NCI-H526 (cell line): ENCODE data around the gene ABCC10.
A peak's percentile ranks its signal among the peaks of the same experiment; 100 is the strongest.
"Not testable (repeated sequence)": the region's sequence is repeated elsewhere in the genome, so short reads cannot be mapped to it uniquely, and the experiment has no call there.

Source experiments
- DNase-seq, 2 experiments: peaks; one replicate each; lab custom pipeline; 2025; lab: John Stamatoyannopoulos, UW

The ABCC10 gene

DNA sequence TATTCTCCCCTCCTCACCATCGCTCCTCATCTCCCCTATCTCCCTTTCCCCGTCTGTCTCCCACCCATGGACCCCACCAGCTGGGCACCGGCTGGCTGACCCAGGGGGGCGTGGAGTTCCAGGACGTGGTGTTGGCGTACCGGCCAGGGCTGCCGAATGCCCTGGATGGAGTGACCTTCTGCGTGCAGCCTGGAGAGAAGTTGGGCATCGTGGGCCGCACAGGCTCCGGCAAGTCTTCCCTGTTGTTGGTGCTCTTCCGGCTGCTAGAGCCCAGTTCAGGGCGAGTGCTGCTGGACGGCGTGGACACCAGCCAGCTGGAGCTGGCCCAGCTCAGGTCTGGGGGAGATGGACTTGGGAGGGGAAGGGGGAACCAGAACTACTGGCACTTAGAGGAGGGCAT, 20.3 kb downstream of the ABCC10 start:
- DNase-seq = no peak

GRCh38 chr6:43448916-43449315, 21.6 kb downstream of the ABCC10 start:
- DNase-seq = no peak

GRCh38 chr6:43450699-43451131, 23.4 kb downstream of the ABCC10 start:
- no peak for DNase-seq

- DNase-seq = no peak
Measured at GRCh38 chr6:43451348-43451747, 24.0 kb downstream of the ABCC10 start.

- no peak for DNase-seq
Measured at GRCh38 chr6:43451939-43452338, 24.6 kb downstream of the ABCC10 start.

DNA sequence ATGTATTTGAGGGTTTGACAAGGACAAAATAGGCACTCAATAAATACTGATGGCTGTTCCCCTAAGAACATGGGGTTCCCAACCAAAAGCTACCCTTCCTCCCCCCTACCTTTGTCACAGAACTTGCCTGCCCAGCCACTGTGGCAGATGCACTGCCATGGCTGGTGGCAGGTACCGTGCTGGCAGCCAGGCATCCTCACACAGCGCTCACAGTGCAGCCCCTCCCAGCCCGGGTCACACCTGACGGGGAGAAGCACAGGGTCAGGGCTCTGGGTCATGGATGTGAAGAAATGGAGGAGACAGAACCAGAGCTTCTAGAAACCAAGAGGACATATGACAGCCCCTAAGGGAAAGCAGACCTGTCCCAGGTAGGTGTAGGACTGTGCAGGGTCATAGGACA, 25.6 kb downstream of the ABCC10 start:
- DNase-seq = no peak

GRCh38 chr6:43453831-43454230, 26.5 kb downstream of the ABCC10 start:
- no peak for DNase-seq

- peak in 1 of 2 experiments; percentile 48 for DNase-seq
Measured at GRCh38 chr6:43454290-43454695, 27.0 kb downstream of the ABCC10 start.

GRCh38 chr6:43454696-43455530, 27.6 kb downstream of the ABCC10 start:
- DNase-seq = peak in 1 of 2 experiments; percentile 72

GRCh38 chr6:43455531-43456428, 28.4 kb downstream of the ABCC10 start, which contains the start of gene DLK2:
Gene DLK2, minus strand, starts transcription at chr6:43455548. Its CDS starts 723 bp downstream, at chr6:43454825.
- peak; percentile 11 to 70 for DNase-seq

DNA sequence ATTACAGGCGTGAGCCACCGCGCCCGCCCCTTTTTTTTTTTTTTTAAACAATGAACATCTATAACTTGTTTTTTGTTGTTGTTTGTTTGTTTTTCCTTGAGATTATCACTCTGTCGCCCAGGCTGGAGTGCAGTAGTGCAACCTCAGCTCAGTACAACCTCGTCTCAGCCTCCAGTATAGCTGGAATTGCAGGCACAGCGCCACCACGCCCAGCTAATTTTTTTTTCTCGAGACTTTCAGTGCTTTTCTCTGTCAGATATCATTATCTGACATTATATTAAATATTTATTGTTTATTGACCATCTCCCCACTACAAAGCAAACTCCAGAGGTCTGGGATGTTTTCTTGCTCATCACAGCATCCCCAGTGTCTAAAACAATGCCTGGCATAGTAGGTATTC, 30.3 kb downstream of the ABCC10 start:
- DNase-seq = peak in 1 of 2 experiments; percentile 15

GRCh38 chr6:43458154-43458553, 30.8 kb downstream of the ABCC10 start:
- DNase-seq = not testable (repeated sequence)

DNA sequence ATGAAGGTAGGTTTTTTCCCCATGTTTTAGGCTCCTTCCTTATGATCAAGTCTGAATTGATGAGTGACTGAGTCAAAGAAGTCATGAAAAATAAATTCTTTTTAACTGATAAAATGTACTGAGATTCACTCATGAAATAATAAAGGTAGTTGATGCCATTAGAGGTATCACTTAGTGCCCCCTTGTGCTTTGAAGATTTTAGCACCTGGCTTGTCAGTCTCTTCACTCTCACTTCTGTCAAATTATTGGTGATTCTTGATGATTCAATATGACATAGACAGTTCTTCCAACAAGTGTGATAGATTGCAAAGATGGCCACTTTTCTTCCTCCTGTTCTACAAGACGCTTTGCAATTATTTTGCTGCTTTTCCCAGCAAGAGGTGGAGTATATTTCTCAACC, 32.2 kb downstream of the ABCC10 start:
- no peak for DNase-seq

GRCh38 chr6:43460032-43460431, 32.7 kb downstream of the ABCC10 start:
- no peak for DNase-seq

- DNase-seq = no peak
Measured at GRCh38 chr6:43461936-43462335, 34.6 kb downstream of the ABCC10 start.

- no peak for DNase-seq
Measured at GRCh38 chr6:43464337-43464736, 37.0 kb downstream of the ABCC10 start.

DNA sequence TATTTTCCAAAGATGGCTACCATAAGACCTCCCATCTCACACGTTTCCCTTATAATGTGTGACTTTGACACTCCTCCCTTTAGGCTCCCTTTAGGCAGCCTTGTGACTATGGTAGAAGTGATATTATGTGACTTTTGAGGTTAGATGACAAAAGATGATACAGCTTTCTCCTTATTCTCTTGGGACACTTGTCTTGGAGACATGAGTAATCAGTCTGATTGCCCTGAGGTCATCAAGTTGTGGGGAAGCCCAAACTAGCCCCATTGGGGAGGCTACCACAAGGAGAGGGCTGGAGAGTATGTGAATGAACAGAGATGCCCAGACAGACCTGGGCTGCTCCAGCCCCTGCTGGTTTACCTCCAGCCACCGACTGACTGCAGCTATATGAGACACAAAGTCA, 38.6 kb downstream of the ABCC10 start:
- no peak for DNase-seq

DNA sequence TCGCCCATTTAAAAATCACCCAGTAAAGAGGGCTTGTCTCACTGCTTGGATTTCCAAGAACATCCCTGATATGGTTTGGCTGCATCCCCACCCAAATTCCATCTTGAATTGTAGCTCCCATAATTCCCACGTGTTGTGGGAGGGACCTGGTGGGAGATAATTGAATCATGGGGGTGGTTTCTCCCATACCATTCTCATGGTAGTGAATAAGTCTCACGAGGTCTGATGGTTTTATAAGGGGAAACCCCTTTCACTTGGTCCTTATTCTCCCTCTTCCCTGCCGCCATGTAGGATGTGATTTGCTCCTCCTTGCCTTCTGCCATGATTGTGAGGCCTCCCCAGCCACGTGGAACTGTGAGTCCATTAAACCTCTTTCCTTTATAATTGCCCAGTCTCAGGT, 39.9 kb downstream of the ABCC10 start:
- DNase-seq = not testable (repeated sequence)

DNA sequence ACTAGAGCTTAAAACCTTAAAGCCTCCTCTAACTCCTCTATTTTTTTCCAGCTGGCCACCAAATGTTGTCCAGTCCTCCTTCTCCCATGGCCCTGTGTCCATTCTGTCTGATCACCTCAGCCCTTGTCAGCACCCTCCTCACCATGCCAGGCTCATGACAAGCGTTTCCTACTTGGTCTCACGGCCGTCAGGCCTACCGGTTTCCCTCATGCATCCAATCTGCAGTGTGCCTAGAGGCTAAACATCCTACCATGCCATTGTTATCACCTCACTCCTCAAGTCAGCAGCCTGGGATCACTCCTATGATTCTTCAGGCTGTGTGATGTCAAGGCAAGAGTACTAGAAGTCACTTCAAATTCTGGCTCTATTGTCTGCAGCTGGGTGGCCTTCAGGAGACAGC, 40.4 kb downstream of the ABCC10 start:
- no peak for DNase-seq

DNA sequence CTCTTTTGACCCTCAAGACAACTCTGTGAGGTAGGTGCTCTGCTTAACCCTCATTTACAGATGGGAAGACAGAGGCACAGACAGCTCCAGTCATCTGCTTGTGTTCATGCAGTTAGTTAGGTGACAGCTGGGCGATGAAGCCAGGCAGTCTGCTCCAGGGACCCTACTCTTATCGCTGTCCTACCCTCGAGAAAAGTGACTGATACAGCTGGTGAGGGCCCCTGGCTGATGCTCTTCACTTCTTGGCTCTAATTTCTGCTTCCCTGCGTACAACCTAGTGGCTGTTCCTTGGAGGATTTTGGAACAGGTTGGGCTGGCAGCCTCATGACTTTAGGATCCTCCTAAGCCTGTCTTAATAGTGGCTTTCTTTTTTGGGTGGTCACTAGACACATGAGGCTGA, 40.9 kb downstream of the ABCC10 start:
- DNase-seq = no peak

- no peak for DNase-seq
Measured at GRCh38 chr6:43468748-43469681, 41.7 kb downstream of the ABCC10 start.

DNA sequence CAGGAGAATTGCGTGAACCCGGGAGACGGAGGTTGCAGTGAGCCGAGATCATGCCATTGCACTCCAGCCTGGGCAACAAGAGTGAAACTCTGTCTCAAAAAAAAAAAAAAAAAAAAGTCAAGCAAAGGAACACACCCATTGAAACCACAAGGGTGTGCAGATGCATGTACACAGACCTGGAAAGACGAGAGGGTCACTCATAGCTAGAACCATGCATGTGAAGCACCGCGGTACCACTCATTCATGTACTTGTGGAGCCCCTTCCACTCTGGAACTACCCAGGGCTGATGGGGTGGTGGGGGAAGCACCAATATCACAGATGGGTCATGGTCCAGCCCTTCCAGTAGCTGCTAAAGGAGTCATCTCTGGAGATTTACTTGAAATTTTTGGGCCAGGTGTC, 42.6 kb downstream of the ABCC10 start:
- no peak for DNase-seq
